ENCODE measurements around the gene OR10D3. TPM values are rescaled to one million over a fixed set of nuclear protein-coding genes. Genes with fewer than 3 reads are reported as not detected.

OR10D3 gene
- total and polyA plus RNA-seq, 4 donors, result not detected

DNA sequence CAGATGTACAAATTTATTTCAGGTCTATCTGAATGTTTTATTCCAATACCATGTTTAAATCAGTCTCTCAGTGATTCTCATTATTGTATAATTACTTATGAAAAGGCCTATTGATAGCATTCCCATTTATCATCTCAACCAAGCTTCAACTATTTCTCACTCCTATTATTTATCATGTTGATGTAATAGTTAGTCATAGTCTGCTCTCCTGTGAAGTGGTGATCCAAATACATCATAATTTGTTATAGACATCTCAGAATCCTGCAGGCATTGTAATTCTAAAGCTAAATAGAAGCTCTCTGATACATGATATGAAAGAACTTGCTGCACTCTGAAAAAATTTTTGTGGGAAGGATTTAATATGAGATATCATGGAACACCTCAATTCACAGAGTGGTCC, 36.0 kb downstream of the OR10D3 start:
- no peaks in the 10 kb centered on the region for H3K4me1 ChIP-seq (ENCODE audit: control insufficient read depth in 4 of 4, insufficient read depth in 4 of 4, low read length in 3 of 4)

GRCh38 chr11:124222407-124222806, 39.3 kb downstream of the OR10D3 start:
- no peaks in the 10 kb centered on the region for H3K9me3 ChIP-seq (ENCODE audit: control insufficient read depth in 4 of 4, low read length in 3 of 4)
- no peaks in the 10 kb centered on the region for H3K4me1 ChIP-seq (ENCODE audit: control insufficient read depth in 4 of 4, insufficient read depth in 4 of 4, low read length in 3 of 4)
- H3K9ac ChIP-seq (ENCODE audit: low read depth in 1 of 2, low read length in 2 of 2), result no peak overlapping the region
- H3K27ac ChIP-seq (ENCODE audit: low read depth in 1 of 2, low read length in 2 of 2), result no peak overlapping the region
- no peaks in the 10 kb centered on the region for H3K36me3 ChIP-seq (ENCODE audit: control insufficient read depth in 4 of 4, insufficient read depth in 3 of 4, low read depth in 1 of 4, low read length in 3 of 4)
- DNase-seq (ENCODE audit: low spot score), result no peak
- H3K27me3 ChIP-seq (ENCODE audit: control insufficient read depth in 4 of 4, insufficient read depth in 4 of 4, low read length in 3 of 4), result no peaks in the 10 kb centered on the region
- H3K4me3 ChIP-seq (ENCODE audit: low read depth in 1 of 3, low read length in 3 of 3), result no peak overlapping the region
- WGBS, result 40% methylated on average over 2 of the region's 2 CpGs
- no peak for TF ChIP-seq HNF4A (conservative IDR thresholded peaks at IDR 0.05)
- TF ChIP-seq YY1 (IDR thresholded peaks at IDR 0.05), result no peak
- no peak for TF ChIP-seq RXRA (IDR thresholded peaks at IDR 0.05)
- no peak for TF ChIP-seq MAX (IDR thresholded peaks at IDR 0.05)
- no peak for TF ChIP-seq JUND (IDR thresholded peaks at IDR 0.05)
- no peak for TF ChIP-seq REST (IDR thresholded peaks at IDR 0.05)
- TF ChIP-seq, protein P1, sequence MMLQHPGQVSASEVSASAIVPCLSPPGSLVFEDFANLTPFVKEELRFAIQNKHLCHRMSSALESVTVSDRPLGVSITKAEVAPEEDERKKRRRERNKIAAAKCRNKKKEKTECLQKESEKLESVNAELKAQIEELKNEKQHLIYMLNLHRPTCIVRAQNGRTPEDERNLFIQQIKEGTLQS (IDR thresholded peaks at IDR 0.05), result no peak
- TF ChIP-seq HNF4G (IDR thresholded peaks at IDR 0.05), result no peak
- no peak for TF ChIP-seq RAD21 (IDR thresholded peaks at IDR 0.05)
- TF ChIP-seq TAF1 (conservative IDR thresholded peaks at IDR 0.05), result no peak
- TF ChIP-seq EGR1 (IDR thresholded peaks at IDR 0.05; ENCODE audit: low read depth in 2 of 2), result no peak
- TF ChIP-seq CTCF (IDR thresholded peaks at IDR 0.05; ENCODE audit: low read depth, low read length, missing input control), result no peak

More for the DNA sequence above, 36.0 kb downstream of the OR10D3 start:
- Histone ChIP-seq H3K9me3 (ENCODE audit: control insufficient read depth in 4 of 4, low read length in 3 of 4) (no peaks in the 10 kb centered on the region), H3K27ac (ENCODE audit: low read depth in 1 of 2, low read length in 2 of 2) (no peak overlapping the region), H3K9ac (ENCODE audit: low read depth in 1 of 2, low read length in 2 of 2) (no peak overlapping the region), H3K36me3 (ENCODE audit: control insufficient read depth in 4 of 4, insufficient read depth in 3 of 4, low read depth in 1 of 4, low read length in 3 of 4) (no peaks in the 10 kb centered on the region), H3K27me3 (ENCODE audit: control insufficient read depth in 4 of 4, insufficient read depth in 4 of 4, low read length in 3 of 4) (no peaks in the 10 kb centered on the region), H3K4me3 (ENCODE audit: low read depth in 1 of 3, low read length in 3 of 3) (no peak overlapping the region)
- TF ChIP-seq FOXA1 (IDR thresholded peaks at IDR 0.05), result no peak
- TF ChIP-seq JUND (IDR thresholded peaks at IDR 0.05), result no peak
- TF ChIP-seq GABPA (IDR thresholded peaks at IDR 0.05 in 1 of 2, conservative IDR thresholded peaks at IDR 0.05 in 1 of 2), result no peak
- no peak for TF ChIP-seq RXRA (IDR thresholded peaks at IDR 0.05)
- TF ChIP-seq SP1 (IDR thresholded peaks at IDR 0.05), result no peak
- no peak for TF ChIP-seq ZBTB33 (IDR thresholded peaks at IDR 0.05)
- TF ChIP-seq REST (IDR thresholded peaks at IDR 0.05), result no peak
- TF ChIP-seq YY1 (IDR thresholded peaks at IDR 0.05), result no peak
- DNase-seq (ENCODE audit: low spot score), result no peak

Data from liver (tissue), 9 donors.